Measurements from ENCODE around the gene CRYGN. TPM values are rescaled to one million over a fixed set of nuclear protein-coding genes. Genes with fewer than 3 reads are reported as not detected.

CRYGN gene
- total RNA-seq, 4 donors from 2014 or later: 0.19 TPM; not detected in 3

- no peak for DNase-seq
- Histone ChIP-seq H3K4me3 (no peak overlapping the region), H3K36me3 (no peaks in the 10 kb centered on the region), H3K4me1 (peaks cover 6 to 44% (median 20%) of the 10 kb centered on the region in 3 donors), H3K27ac (peak overlapping the region in 2 of 4 donors; percentile 85 to 88), H3K9me3 (peaks cover 0 to 15% (median 12%) of the 10 kb centered on the region in 3 donors), H3K27me3 (peaks cover 0 to 19% (median 0%) of the 10 kb centered on the region in 4 donors)
- intact Hi-C loops (cut with DNase I): no loop called here
- no peak for TF ChIP-seq POLR2A (IDR thresholded peaks at IDR 0.05)
- TF ChIP-seq, protein P1, sequence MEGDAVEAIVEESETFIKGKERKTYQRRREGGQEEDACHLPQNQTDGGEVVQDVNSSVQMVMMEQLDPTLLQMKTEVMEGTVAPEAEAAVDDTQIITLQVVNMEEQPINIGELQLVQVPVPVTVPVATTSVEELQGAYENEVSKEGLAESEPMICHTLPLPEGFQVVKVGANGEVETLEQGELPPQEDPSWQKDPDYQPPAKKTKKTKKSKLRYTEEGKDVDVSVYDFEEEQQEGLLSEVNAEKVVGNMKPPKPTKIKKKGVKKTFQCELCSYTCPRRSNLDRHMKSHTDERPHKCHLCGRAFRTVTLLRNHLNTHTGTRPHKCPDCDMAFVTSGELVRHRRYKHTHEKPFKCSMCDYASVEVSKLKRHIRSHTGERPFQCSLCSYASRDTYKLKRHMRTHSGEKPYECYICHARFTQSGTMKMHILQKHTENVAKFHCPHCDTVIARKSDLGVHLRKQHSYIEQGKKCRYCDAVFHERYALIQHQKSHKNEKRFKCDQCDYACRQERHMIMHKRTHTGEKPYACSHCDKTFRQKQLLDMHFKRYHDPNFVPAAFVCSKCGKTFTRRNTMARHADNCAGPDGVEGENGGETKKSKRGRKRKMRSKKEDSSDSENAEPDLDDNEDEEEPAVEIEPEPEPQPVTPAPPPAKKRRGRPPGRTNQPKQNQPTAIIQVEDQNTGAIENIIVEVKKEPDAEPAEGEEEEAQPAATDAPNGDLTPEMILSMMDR (IDR thresholded peaks at IDR 0.05): no peak
- WGBS, 2 donors: 66 to 67% methylated on average over 5 of the region's 5 CpGs
Observed at GRCh38 chr7:151424799-151425198, 15.1 kb downstream of the CRYGN start.

DNA sequence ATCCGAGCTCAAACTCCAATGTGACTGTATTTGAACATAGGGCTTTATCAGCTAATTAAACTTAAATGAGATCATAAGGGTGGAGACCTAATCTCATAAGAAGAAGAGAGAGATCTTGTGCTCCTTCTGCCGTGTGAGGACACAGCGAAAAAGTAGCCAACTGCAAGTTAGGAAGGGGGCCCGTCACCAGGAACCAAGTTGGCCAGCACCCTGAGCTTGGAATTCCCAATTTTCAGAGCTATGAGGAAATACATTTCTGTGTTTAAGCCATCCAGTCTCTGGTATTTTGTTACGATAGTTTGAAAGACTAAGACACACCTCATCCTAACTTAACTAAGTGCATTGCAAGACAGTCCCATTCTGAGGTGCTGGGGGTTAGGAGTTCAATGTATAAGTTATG, 16.0 kb downstream of the CRYGN start:
- Histone ChIP-seq H3K4me1 (peaks cover under 1 to 35% (median 16%) of the 10 kb centered on the region in 3 donors), H3K27ac (peak overlapping the region in 1 of 4 donors; percentile 23), H3K4me3 (no peak overlapping the region), H3K36me3 (no peaks in the 10 kb centered on the region), H3K9me3 (peaks cover 0 to 23% (median 15%) of the 10 kb centered on the region in 3 donors), H3K27me3 (peaks cover 0 to 19% (median 0%) of the 10 kb centered on the region in 4 donors)
- intact Hi-C loops (cut with DNase I): no loop called here
- WGBS, 2 donors: 81 to 87% methylated on average over 5 of the region's 5 CpGs
- no peak for DNase-seq
- TF ChIP-seq, protein P1 (IDR thresholded peaks at IDR 0.05): no peak
- no peak for TF ChIP-seq POLR2A (IDR thresholded peaks at IDR 0.05)

- 68 to 71% methylated on average over 7 of the region's 7 CpGs for WGBS, 2 donors
- intact Hi-C loops (cut with DNase I): no loop called here
- H3K9me3 ChIP-seq: peaks cover 0 to 25% (median 15%) of the 10 kb centered on the region in 3 donors
Observed at GRCh38 chr7:151423226-151423625, 16.7 kb downstream of the CRYGN start.

DNA sequence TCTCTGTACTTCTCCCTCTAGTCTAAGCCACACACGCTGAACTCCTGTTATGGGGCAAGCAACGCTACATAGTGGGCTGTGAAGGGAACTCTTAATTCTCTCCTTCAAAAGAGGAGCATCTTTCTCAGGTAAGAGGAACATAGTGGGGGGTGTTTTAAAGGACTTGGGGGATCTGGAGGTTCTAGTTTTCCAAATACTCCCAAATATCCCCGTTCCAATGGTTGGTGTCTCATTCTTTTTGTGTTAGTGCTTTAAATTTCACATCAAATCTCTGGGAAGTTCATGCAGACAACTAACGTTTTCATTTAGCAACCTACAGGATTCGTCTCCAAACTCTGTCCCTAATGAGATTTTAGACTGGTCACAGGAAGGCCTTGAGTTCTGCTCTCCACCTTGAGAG, 17.7 kb downstream of the CRYGN start:
- H3K4me3 ChIP-seq: no peak overlapping the region
- no peaks in the 10 kb centered on the region for H3K36me3 ChIP-seq
- TF ChIP-seq POLR2A (IDR thresholded peaks at IDR 0.05): no peak
- TF ChIP-seq, protein P1 (IDR thresholded peaks at IDR 0.05): no peak
- H3K27me3 ChIP-seq: peaks cover 0 to 8% (median 0%) of the 10 kb centered on the region in 4 donors
- no peak for DNase-seq
- intact Hi-C loops (cut with DNase I): no loop called here
- no peak overlapping the region for H3K27ac ChIP-seq
- H3K4me1 ChIP-seq: peaks cover 0 to 19% (median 7%) of the 10 kb centered on the region in 3 donors
- peaks cover 0 to 25% (median 15%) of the 10 kb centered on the region in 3 donors for H3K9me3 ChIP-seq
- 64 to 78% methylated on average over 5 of the region's 5 CpGs for WGBS, 2 donors

More at GRCh38 chr7:151423226-151423625, 16.7 kb downstream of the CRYGN start:
- Histone ChIP-seq H3K4me1 (peaks cover 0 to 29% (median 16%) of the 10 kb centered on the region in 3 donors), H3K36me3 (no peaks in the 10 kb centered on the region), H3K27ac (no peak overlapping the region), H3K27me3 (peaks cover 0 to 14% (median 0%) of the 10 kb centered on the region in 4 donors), H3K4me3 (no peak overlapping the region)
- TF ChIP-seq POLR2A (IDR thresholded peaks at IDR 0.05): no peak
- TF ChIP-seq, protein P1 (IDR thresholded peaks at IDR 0.05): no peak
- DNase-seq: no peak

- WGBS, 2 donors: 73 to 100% methylated on average over 3 of the region's 5 CpGs
- Histone ChIP-seq H3K9me3 (peaks cover 0 to 25% (median 15%) of the 10 kb centered on the region in 3 donors), H3K27me3 (peaks cover 0 to 24% (median 0%) of the 10 kb centered on the region in 4 donors), H3K36me3 (no peaks in the 10 kb centered on the region), H3K27ac (no peak overlapping the region), H3K4me3 (no peak overlapping the region), H3K4me1 (peaks cover 0 to 10% (median 0%) of the 10 kb centered on the region in 3 donors)
- TF ChIP-seq, protein P1 (IDR thresholded peaks at IDR 0.05): no peak
- TF ChIP-seq POLR2A (IDR thresholded peaks at IDR 0.05): no peak
- no peak for DNase-seq
- intact Hi-C loops (cut with DNase I): no loop called here
Observed at GRCh38 chr7:151420144-151420543, 19.8 kb downstream of the CRYGN start.

All from esophagus squamous epithelium (tissue), 5 donors.